ENCODE data around the gene DGAT2. TPM values are rescaled to one million over a fixed set of nuclear protein-coding genes. Genes with fewer than 3 reads are reported as not detected.
A peak's percentile ranks its signal among the peaks of the same experiment; 100 is the strongest.

DGAT2 gene
- total and polyA plus RNA-seq, 5 donors from 2014 or later = 0.17 to 0.47 (median 0.42) TPM; not detected in 2

DNA sequence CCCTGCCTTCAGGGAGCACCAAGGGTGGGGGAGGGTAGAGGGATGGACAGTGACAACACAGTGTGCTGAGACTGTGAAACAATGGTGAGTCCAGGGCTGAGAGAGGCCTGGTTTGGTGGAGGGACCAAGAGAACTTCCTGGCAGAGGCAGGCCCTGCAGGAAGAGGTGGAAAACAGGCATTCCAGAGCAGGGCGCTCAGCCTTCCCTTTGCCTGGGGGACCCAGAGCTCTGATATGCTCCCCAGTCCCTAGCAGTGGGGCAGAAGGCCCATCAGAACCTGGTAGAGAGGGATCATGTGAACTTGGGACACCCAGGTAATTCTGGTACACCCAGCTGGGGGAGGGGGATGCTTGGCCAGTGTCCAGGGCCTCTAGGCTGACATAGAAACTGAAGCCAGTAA lies 29.2 kb downstream of the DGAT2 start:
- Mint-ChIP-seq H3K27me3 (no peaks in the 10 kb centered on the region), H3K9me3 (no peaks in the 10 kb centered on the region), H3K36me3 (no peaks in the 10 kb centered on the region), H3K27ac (no peak overlapping the region), H3K4me1 (peaks cover 6 to 22% (median 7%) of the 10 kb centered on the region in 4 donors), H3K4me3 (no peak overlapping the region)
- H3K27me3 ChIP-seq (ENCODE audit: control insufficient read depth, insufficient read depth, low read length) = no peaks in the 10 kb centered on the region
- ATAC-seq (ENCODE audit: low read depth in 2 of 2) = no peak
- DNase-seq = no peak
- H3K9me3 ChIP-seq (ENCODE audit: control insufficient read depth in 2 of 2, low read length in 2 of 2) = no peaks in the 10 kb centered on the region
- no peaks in the 10 kb centered on the region for H3K36me3 ChIP-seq (ENCODE audit: control insufficient read depth, insufficient read depth, low read length)
- H3K4me3 ChIP-seq (ENCODE audit: low read depth, low read length) = no peak overlapping the region
- H3K4me1 ChIP-seq (ENCODE audit: control insufficient read depth, insufficient read depth, low read length, poor library complexity, severe bottlenecking) = peaks cover 14% of the 10 kb centered on the region
- no peak overlapping the region for H3K27ac ChIP-seq (ENCODE audit: insufficient read depth, low read length, poor library complexity, severe bottlenecking)

DNA sequence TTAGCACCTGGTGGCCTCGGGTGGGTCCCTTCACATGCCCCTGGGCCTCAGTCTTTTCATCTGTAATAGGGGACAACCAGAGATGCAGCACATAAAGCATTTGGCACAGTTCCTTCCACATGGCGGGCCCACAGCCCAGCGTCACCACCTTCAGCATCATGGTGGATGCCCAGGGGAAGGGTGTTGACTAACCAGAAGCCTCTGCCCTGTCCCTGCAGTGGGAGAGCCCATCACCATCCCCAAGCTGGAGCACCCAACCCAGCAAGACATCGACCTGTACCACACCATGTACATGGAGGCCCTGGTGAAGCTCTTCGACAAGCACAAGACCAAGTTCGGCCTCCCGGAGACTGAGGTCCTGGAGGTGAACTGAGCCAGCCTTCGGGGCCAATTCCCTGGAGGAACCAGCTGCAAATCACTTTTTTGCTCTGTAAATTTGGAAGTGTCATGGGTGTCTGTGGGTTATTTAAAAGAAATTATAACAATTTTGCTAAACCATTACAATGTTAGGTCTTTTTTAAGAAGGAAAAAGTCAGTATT lies 31.6 kb downstream of the DGAT2 start:
- Mint-ChIP-seq H3K4me1 (peaks cover 6 to 22% (median 9%) of the 10 kb centered on the region in 4 donors), H3K27me3 (no peaks in the 10 kb centered on the region), H3K9me3 (no peaks in the 10 kb centered on the region), H3K27ac (peak overlapping the region in 1 of 3 donors; percentile 55), H3K36me3 (no peaks in the 10 kb centered on the region), H3K4me3 (no peak overlapping the region)
- H3K9me3 ChIP-seq (ENCODE audit: control insufficient read depth in 2 of 2, low read length in 2 of 2) = no peaks in the 10 kb centered on the region
- peaks cover 17% of the 10 kb centered on the region for H3K4me1 ChIP-seq (ENCODE audit: control insufficient read depth, insufficient read depth, low read length, poor library complexity, severe bottlenecking)
- H3K27ac ChIP-seq (ENCODE audit: insufficient read depth, low read length, poor library complexity, severe bottlenecking) = no peak overlapping the region
- no peaks in the 10 kb centered on the region for H3K36me3 ChIP-seq (ENCODE audit: control insufficient read depth, insufficient read depth, low read length)
- DNase-seq (no peak), ATAC-seq (ENCODE audit: low read depth in 2 of 2) (no peak)
- no peak overlapping the region for H3K4me3 ChIP-seq (ENCODE audit: low read depth, low read length)
- no peaks in the 10 kb centered on the region for H3K27me3 ChIP-seq (ENCODE audit: control insufficient read depth, insufficient read depth, low read length)

DNA sequence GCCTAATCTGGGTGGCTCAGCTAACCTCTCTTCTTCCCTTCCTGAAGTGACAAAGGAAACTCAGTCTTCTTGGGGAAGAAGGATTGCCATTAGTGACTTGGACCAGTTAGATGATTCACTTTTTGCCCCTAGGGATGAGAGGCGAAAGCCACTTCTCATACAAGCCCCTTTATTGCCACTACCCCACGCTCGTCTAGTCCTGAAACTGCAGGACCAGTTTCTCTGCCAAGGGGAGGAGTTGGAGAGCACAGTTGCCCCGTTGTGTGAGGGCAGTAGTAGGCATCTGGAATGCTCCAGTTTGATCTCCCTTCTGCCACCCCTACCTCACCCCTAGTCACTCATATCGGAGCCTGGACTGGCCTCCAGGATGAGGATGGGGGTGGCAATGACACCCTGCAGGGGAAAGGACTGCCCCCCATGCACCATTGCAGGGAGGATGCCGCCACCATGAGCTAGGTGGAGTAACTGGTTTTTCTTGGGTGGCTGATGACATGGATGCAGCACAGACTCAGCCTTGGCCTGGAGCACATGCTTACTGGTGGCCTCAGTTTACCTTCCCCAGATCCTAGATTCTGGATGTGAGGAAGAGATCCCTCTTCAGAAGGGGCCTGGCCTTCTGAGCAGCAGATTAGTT lies 32.3 kb downstream of the DGAT2 start:
- Histone ChIP-seq H3K9me3 (ENCODE audit: control insufficient read depth in 2 of 2, low read length in 2 of 2) (no peaks in the 10 kb centered on the region), H3K36me3 (ENCODE audit: control insufficient read depth, insufficient read depth, low read length) (no peaks in the 10 kb centered on the region), H3K27ac (ENCODE audit: insufficient read depth, low read length, poor library complexity, severe bottlenecking) (no peak overlapping the region), H3K27me3 (ENCODE audit: control insufficient read depth, insufficient read depth, low read length) (no peaks in the 10 kb centered on the region), H3K4me3 (ENCODE audit: low read depth, low read length) (no peak overlapping the region), H3K4me1 (ENCODE audit: control insufficient read depth, insufficient read depth, low read length, poor library complexity, severe bottlenecking) (peaks cover 17% of the 10 kb centered on the region)
- no peaks in the 10 kb centered on the region for H3K27me3 Mint-ChIP-seq
- ATAC-seq (ENCODE audit: low read depth in 2 of 2) (no peak), DNase-seq (no peak)
- peaks cover 6 to 22% (median 9%) of the 10 kb centered on the region in 4 donors for H3K4me1 Mint-ChIP-seq
- H3K36me3 Mint-ChIP-seq = no peaks in the 10 kb centered on the region
- H3K4me3 Mint-ChIP-seq = peak overlapping the region in 1 of 4 donors; percentile 43
- H3K27ac Mint-ChIP-seq = peak overlapping the region in 1 of 3 donors; percentile 55
- no peaks in the 10 kb centered on the region for H3K9me3 Mint-ChIP-seq

DNA sequence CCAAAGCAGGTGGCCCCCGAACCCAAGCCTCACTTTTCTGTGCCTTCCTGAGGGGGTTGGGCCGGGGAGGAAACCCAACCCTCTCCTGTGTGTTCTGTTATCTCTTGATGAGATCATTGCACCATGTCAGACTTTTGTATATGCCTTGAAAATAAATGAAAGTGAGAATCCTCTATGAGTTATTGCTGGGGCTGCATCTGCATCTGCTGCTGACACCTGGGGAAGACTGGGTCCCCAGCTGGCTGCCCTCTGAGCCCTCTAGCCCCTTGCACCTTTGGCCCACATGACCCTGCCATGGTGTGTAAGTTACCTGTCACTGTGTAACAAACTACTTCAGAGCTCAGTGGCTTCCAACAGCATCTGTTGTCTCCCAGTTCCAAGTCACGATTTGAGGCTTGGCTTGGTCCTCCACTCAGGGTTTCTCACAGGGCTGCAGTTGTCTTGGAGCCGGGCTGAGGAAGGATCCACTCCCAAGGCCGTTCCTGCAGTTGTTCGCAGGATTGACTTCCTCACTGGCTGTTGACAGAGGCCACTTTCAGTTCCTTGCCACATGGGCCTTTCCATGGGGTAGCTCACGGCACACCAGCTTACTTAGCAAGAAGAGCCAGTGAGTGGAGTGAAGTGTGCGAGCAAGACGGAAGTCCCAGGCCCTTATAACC lies 32.9 kb downstream of the DGAT2 start:
- no peaks in the 10 kb centered on the region for H3K27me3 Mint-ChIP-seq
- Histone ChIP-seq H3K36me3 (ENCODE audit: control insufficient read depth, insufficient read depth, low read length) (no peaks in the 10 kb centered on the region), H3K4me3 (ENCODE audit: low read depth, low read length) (no peak overlapping the region), H3K4me1 (ENCODE audit: control insufficient read depth, insufficient read depth, low read length, poor library complexity, severe bottlenecking) (peaks cover 17% of the 10 kb centered on the region), H3K27ac (ENCODE audit: insufficient read depth, low read length, poor library complexity, severe bottlenecking) (no peak overlapping the region), H3K27me3 (ENCODE audit: control insufficient read depth, insufficient read depth, low read length) (no peaks in the 10 kb centered on the region), H3K9me3 (ENCODE audit: control insufficient read depth in 2 of 2, low read length in 2 of 2) (no peaks in the 10 kb centered on the region)
- peak; percentile 22 to 42 for ATAC-seq (ENCODE audit: low read depth in 2 of 2)
- H3K27ac Mint-ChIP-seq = peak overlapping the region in 2 of 3 donors; percentile 46 to 68
- H3K36me3 Mint-ChIP-seq = no peaks in the 10 kb centered on the region
- H3K4me3 Mint-ChIP-seq = peak overlapping the region in 2 of 4 donors; percentile 22 to 43
- peaks cover 6 to 22% (median 9%) of the 10 kb centered on the region in 4 donors for H3K4me1 Mint-ChIP-seq
- DNase-seq = peak in 1 of 3 donors; percentile 61
- H3K9me3 Mint-ChIP-seq = no peaks in the 10 kb centered on the region

DNA sequence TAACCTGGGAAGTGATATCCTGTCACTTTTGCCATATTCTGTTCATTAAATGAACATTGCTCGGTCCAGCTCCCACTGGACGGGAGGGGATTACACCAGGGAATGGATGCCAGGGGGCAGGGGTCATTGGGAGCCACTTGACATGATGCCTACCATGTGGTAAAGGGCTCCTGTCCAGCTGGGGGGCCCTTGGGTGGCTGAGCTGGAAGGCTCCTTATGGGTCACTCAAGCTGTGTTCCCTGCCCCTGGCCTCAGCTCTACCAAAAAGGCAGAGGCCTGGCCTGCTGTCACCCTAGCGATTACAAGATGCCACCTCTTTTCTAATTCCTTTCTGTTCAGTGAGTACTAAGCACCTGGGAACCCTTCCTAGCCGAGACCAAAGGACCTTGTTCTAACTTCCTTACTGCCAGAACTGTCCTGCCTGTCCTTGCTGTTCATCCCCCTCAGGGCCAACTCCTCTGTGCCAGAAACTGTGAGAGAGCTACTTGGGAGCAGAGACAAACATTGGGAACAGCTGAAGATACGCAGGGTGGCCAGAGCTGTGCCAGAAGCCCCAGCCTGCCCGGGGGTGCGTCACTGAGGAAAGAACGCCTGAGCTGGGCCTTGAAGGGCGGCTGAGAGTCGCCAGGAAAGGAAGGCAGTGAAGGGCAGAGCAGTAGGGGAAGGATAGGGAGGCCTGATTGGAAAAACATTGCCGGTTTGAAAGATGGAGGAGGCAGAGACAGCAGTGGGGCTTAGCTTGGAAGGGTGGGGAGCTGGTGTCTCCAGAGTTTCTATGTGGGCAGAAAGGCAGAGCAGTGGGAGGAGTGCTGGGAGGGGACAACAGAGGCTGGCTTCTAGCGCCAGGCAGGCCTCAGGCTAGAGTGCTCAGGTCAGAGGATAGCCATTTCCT lies 33.7 kb downstream of the DGAT2 start:
- DNase-seq (no peak), ATAC-seq (ENCODE audit: low read depth in 2 of 2) (no peak)
- H3K27me3 ChIP-seq (ENCODE audit: control insufficient read depth, insufficient read depth, low read length) = no peaks in the 10 kb centered on the region
- H3K27me3 Mint-ChIP-seq = no peaks in the 10 kb centered on the region
- no peaks in the 10 kb centered on the region for H3K36me3 ChIP-seq (ENCODE audit: control insufficient read depth, insufficient read depth, low read length)
- peaks cover 6 to 22% (median 9%) of the 10 kb centered on the region in 4 donors for H3K4me1 Mint-ChIP-seq
- peak overlapping the region in 1 of 4 donors; percentile 28 for H3K4me3 Mint-ChIP-seq
- peaks cover 17% of the 10 kb centered on the region for H3K4me1 ChIP-seq (ENCODE audit: control insufficient read depth, insufficient read depth, low read length, poor library complexity, severe bottlenecking)
- H3K9me3 Mint-ChIP-seq = no peaks in the 10 kb centered on the region
- H3K4me3 ChIP-seq (ENCODE audit: low read depth, low read length) = no peak overlapping the region
- no peak overlapping the region for H3K27ac ChIP-seq (ENCODE audit: insufficient read depth, low read length, poor library complexity, severe bottlenecking)
- H3K36me3 Mint-ChIP-seq = no peaks in the 10 kb centered on the region
- H3K9me3 ChIP-seq (ENCODE audit: control insufficient read depth in 2 of 2, low read length in 2 of 2) = no peaks in the 10 kb centered on the region
- H3K27ac Mint-ChIP-seq = peak overlapping the region in 1 of 3 donors; percentile 46

DNA sequence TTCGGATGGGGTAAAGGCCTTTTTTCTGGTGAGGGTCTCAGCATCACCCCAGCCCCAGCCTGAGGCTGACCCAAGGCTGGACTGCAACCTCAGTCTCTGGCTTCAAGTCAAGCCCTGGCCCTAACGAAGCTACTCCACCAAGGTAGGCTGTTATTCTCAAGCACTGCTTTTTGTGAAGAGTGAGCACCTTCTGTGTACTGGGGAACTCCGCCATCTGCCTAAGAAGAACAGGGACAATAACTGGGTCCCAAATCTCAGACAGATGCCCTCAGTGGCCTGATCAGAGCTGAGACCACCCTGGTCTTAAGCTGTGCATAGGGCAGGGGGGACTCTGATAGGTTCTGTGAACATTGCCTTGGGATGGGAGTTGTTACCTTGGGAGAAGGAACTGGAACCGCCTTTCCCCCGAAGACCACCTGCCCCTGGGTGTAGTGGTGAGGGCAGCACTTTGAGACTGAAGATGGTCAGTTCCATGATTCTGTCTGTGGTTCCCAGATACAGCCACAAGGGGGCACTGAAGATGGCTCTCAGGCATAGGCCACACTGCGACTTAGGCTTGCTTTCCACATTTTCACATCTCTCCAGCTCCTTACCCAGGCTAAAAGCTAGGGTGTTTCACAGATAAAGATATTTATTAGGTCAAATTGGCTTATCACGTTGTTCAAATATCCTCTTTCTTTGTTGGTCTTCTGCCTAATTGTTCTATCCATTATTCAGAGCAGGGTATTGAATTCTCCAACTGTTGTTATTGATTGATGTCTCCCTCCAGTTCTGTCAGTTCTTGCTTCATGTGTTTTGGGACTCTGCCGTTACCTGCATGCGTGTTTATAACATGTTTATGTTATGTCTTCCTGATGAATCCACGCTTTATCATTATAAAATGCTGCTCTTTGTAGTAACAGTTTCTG lies 34.6 kb downstream of the DGAT2 start:
- no peaks in the 10 kb centered on the region for H3K36me3 ChIP-seq (ENCODE audit: control insufficient read depth, insufficient read depth, low read length)
- H3K4me1 Mint-ChIP-seq = peaks cover 6 to 22% (median 9%) of the 10 kb centered on the region in 4 donors
- peaks cover 17% of the 10 kb centered on the region for H3K4me1 ChIP-seq (ENCODE audit: control insufficient read depth, insufficient read depth, low read length, poor library complexity, severe bottlenecking)
- ATAC-seq (ENCODE audit: low read depth in 2 of 2) (peak; percentile 72 to 80), DNase-seq (peak; percentile 56 to 75 (median 64))
- H3K4me3 ChIP-seq (ENCODE audit: low read depth, low read length) = no peak overlapping the region
- no peaks in the 10 kb centered on the region for H3K9me3 Mint-ChIP-seq
- H3K27ac ChIP-seq (ENCODE audit: insufficient read depth, low read length, poor library complexity, severe bottlenecking) = no peak overlapping the region
- H3K36me3 Mint-ChIP-seq = no peaks in the 10 kb centered on the region
- H3K27me3 Mint-ChIP-seq = no peaks in the 10 kb centered on the region
- H3K9me3 ChIP-seq (ENCODE audit: control insufficient read depth in 2 of 2, low read length in 2 of 2) = no peaks in the 10 kb centered on the region
- no peak overlapping the region for H3K4me3 Mint-ChIP-seq
- H3K27ac Mint-ChIP-seq = no peak overlapping the region
- no peaks in the 10 kb centered on the region for H3K27me3 ChIP-seq (ENCODE audit: control insufficient read depth, insufficient read depth, low read length)

DNA sequence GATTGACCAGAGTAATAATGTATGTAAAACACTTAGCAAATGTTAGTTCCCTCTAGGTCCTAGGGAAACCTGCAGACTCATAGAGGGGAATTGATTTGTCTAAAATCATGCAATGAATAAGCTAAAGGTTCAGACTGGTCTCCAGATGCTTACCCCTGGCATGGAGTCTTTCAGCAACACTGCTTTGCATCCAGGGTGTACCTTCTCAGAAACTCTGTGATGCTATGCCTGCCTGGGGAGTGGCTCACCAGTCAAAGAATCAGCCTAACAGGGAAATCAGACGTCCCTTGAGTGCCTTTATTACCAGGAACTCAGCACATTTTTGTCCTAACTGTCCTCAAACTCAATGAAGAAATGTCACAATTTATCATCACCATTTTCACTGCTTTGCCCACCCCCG lies 40.5 kb downstream of the DGAT2 start:
- Mint-ChIP-seq H3K27me3 (peaks cover 4% of the 10 kb centered on the region), H3K36me3 (no peaks in the 10 kb centered on the region), H3K4me3 (no peak overlapping the region), H3K27ac (no peak overlapping the region), H3K4me1 (peaks cover 0 to 8% (median 5%) of the 10 kb centered on the region in 4 donors), H3K9me3 (no peaks in the 10 kb centered on the region)
- no peak for ATAC-seq (ENCODE audit: low read depth in 2 of 2)
- Histone ChIP-seq H3K4me1 (ENCODE audit: control insufficient read depth, insufficient read depth, low read length, poor library complexity, severe bottlenecking) (peaks cover 4% of the 10 kb centered on the region), H3K4me3 (ENCODE audit: low read depth, low read length) (no peak overlapping the region), H3K9me3 (ENCODE audit: control insufficient read depth in 2 of 2, low read length in 2 of 2) (no peaks in the 10 kb centered on the region), H3K27me3 (ENCODE audit: control insufficient read depth, insufficient read depth, low read length) (peaks cover 2% of the 10 kb centered on the region), H3K36me3 (ENCODE audit: control insufficient read depth, insufficient read depth, low read length) (no peaks in the 10 kb centered on the region), H3K27ac (ENCODE audit: insufficient read depth, low read length, poor library complexity, severe bottlenecking) (no peak overlapping the region)
- no peak for DNase-seq

Data from CD4-positive, CD25-positive, alpha-beta regulatory T cell (primary cell).